ENCODE measurements around the gene JMJD6. TPM values are rescaled to one million over a fixed set of nuclear protein-coding genes. Genes with fewer than 3 reads are reported as not detected.

Gene JMJD6
- 39.0 TPM for total RNA-seq (ENCODE audit: unreplicated experiment)
- long read RNA-seq, transcript JMJD6-202 (6 exons, 1,603 nt) = major isoform, 22 of 26 reads
- long read RNA-seq, partial matches to known transcripts = 0 of 26 reads
- long read RNA-seq, other reads (novel, unspliced or antisense) = 2 of 26 reads

- TF ChIP-seq CTCF (IDR thresholded peaks at IDR 0.05; ENCODE audit: partially characterized antibody, unreplicated experiment) = no peak
- peak; percentile 93 for DNase-seq
- H3K4me1 Mint-ChIP-seq (ENCODE audit: low read depth, unreplicated experiment) = peaks cover 5% of the 10 kb centered on the region
- peak within 1 kb of the TSS; percentile 94 for H3K4me3 Mint-ChIP-seq (ENCODE audit: unreplicated experiment)
- H3K36me3 Mint-ChIP-seq (ENCODE audit: unreplicated experiment) = no peaks in the 10 kb centered on the region
- no peaks in the 10 kb centered on the region for H3K27me3 Mint-ChIP-seq (ENCODE audit: unreplicated experiment)
- H3K27ac Mint-ChIP-seq (ENCODE audit: unreplicated experiment) = peak within 1 kb of the TSS; percentile 91
- peaks cover 6% of the 10 kb centered on the region for H3K9me3 Mint-ChIP-seq (ENCODE audit: unreplicated experiment)
Measured at GRCh38 chr17:76726231-76726775, at the start of gene JMJD6. Gene JMJD6, minus strand, starts transcription at chr17:76726606. Its CDS starts 131 bp downstream, at chr17:76726475.

DNA sequence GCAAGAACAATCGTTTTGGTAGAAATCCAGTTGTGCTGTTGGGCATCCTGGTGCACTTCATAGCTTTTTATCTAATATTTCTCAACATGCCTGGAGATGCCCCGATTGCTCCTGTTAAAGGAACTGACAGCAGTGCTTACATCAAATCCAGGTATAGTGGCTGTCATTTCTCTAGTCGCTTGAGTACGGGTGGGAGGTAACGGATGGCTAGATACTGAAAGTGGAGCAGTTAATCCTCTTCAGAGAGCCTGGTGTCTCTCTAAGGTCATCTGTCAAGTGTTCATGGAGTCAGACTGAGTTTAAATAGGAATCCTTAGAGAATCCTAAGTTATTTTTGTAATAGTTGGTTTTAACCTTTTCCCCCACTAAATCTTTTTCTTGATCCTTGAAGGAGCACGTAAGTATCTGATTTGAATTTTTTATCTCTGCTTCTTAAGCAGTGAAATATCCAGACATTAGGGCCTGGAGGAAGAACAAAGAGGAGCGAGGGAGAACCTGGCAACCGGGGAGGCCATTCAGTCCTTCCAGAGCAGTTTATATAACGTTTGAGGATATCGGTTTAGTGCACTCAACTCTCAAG, 48.7 kb upstream of the JMJD6 start:
- Mint-ChIP-seq H3K36me3 (ENCODE audit: unreplicated experiment) (peaks cover 5% of the 10 kb centered on the region), H3K27me3 (ENCODE audit: unreplicated experiment) (peaks cover 1% of the 10 kb centered on the region), H3K9me3 (ENCODE audit: unreplicated experiment) (peaks cover 3% of the 10 kb centered on the region), H3K4me1 (ENCODE audit: low read depth, unreplicated experiment) (peaks cover 4% of the 10 kb centered on the region), H3K27ac (ENCODE audit: unreplicated experiment) (no peak overlapping the region), H3K4me3 (ENCODE audit: unreplicated experiment) (no peak overlapping the region)
- no peak for TF ChIP-seq CTCF (IDR thresholded peaks at IDR 0.05; ENCODE audit: partially characterized antibody, unreplicated experiment)
- DNase-seq = no peak

DNA sequence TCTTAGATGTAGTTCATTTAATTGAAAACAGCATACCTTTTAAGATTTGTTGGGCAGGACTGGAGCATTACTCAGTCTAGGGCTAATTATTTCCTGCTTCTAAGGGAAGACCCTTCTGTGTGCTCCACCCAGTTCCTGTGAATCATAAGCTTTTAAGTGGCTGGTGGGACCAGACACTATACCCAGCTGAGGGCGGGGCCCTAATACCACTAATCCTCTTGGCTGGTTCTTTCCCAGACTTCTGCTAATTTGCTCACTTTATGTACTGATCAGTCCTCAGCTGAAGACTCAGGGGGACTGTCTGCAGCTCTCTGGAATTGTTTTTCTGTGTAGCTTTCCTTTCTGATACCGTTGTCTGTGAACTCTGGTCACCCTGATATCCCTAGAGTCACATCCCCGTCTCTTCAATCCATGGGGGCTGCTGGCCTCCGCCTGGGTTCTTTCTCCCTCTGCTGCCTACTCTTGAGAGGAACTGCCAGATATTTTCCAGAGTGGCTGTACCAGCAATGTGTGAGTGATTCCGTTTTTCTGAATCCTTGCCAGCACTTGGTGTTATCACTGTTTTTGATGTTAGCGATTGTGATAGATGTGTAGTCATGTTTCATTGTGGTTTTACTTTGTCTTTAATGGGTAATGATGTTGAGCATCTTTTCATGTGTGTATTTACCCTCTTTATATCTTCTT, 46.6 kb upstream of the JMJD6 start:
- DNase-seq = no peak
- Mint-ChIP-seq H3K9me3 (ENCODE audit: unreplicated experiment) (peaks cover 1% of the 10 kb centered on the region), H3K4me3 (ENCODE audit: unreplicated experiment) (no peak overlapping the region), H3K27me3 (ENCODE audit: unreplicated experiment) (no peaks in the 10 kb centered on the region), H3K27ac (ENCODE audit: unreplicated experiment) (no peak overlapping the region), H3K36me3 (ENCODE audit: unreplicated experiment) (peaks cover 5% of the 10 kb centered on the region), H3K4me1 (ENCODE audit: low read depth, unreplicated experiment) (peaks cover 4% of the 10 kb centered on the region)
- no peak for TF ChIP-seq CTCF (IDR thresholded peaks at IDR 0.05; ENCODE audit: partially characterized antibody, unreplicated experiment)

DNA sequence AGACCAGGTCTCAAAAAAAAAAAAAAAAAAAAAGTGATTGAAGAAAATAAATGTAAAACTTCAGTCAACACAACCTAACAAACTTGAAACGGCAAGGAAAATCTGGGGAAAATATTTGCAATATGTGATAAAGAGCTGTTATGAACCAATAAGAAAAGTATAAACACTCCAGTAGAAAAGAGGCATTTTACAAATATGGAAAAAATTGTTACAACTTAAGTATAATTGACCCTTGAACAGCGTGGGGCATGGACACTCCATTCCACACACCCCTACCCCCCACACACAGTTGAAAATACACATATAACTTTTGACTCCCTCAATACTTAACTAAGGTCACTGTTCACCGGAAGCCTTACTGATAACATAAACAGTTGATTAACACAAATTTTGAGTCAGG, 32.2 kb upstream of the JMJD6 start:
- TF ChIP-seq CTCF (IDR thresholded peaks at IDR 0.05; ENCODE audit: partially characterized antibody, unreplicated experiment) = no peak
- H3K36me3 Mint-ChIP-seq (ENCODE audit: unreplicated experiment) = no peaks in the 10 kb centered on the region
- no peaks in the 10 kb centered on the region for H3K9me3 Mint-ChIP-seq (ENCODE audit: unreplicated experiment)
- no peak overlapping the region for H3K27ac Mint-ChIP-seq (ENCODE audit: unreplicated experiment)
- DNase-seq = no peak
- no peaks in the 10 kb centered on the region for H3K27me3 Mint-ChIP-seq (ENCODE audit: unreplicated experiment)
- no peak overlapping the region for H3K4me3 Mint-ChIP-seq (ENCODE audit: unreplicated experiment)
- H3K4me1 Mint-ChIP-seq (ENCODE audit: low read depth, unreplicated experiment) = no peaks in the 10 kb centered on the region

DNA sequence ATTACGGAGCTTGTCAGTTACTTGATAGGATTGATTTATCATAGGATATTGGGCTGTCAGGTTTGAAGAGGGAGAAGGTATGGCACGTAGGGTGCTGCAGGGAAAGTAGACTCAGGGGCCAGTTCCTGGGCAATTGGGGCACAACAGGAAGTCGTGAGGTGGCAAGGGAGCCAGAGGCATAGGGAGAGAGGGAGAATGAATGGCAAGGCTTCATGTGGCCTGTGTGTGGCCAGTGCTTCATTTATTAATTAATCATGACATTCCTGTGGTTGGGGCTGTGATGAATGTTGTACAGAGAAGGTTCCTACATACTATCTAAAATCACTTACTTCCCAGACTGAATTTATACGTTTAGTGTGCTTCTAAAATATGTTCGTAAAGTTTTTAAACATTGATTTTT, 30.9 kb upstream of the JMJD6 start:
- Mint-ChIP-seq H3K36me3 (ENCODE audit: unreplicated experiment) (no peaks in the 10 kb centered on the region), H3K4me3 (ENCODE audit: unreplicated experiment) (no peak overlapping the region), H3K9me3 (ENCODE audit: unreplicated experiment) (no peaks in the 10 kb centered on the region), H3K27me3 (ENCODE audit: unreplicated experiment) (no peaks in the 10 kb centered on the region), H3K27ac (ENCODE audit: unreplicated experiment) (no peak overlapping the region), H3K4me1 (ENCODE audit: low read depth, unreplicated experiment) (no peaks in the 10 kb centered on the region)
- no peak for TF ChIP-seq CTCF (IDR thresholded peaks at IDR 0.05; ENCODE audit: partially characterized antibody, unreplicated experiment)
- no peak for DNase-seq
